Stomach (tissue), 9 donors: Measurements from ENCODE around the gene RAI1. TPM values are rescaled to one million over a fixed set of nuclear protein-coding genes. Genes with fewer than 3 reads are reported as not detected.

Source experiments
- DNase-seq, 2 donors: peaks; one replicate each; pipeline versions ENCODE4 v3.0.0 to v3.0.0-alpha.2; 2013 to 2019
- H3K27ac ChIP-seq, 5 donors: fragments of 200-600 bp in 4 of 5; sonication (generic) in 4 of 5; one replicate each; pipeline ENCODE4 v1.5.1; 2013 to 2019; ENCODE audit warnings: mild to moderate bottlenecking in 1 of 5, moderate library complexity in 1 of 5
- H3K27me3 ChIP-seq, 3 donors: fragments of 200-600 bp; sonication (generic); one replicate each; pipeline ENCODE4 v1.5.1; 2017 to 2019; ENCODE audit warnings: mixed run types in 1 of 3
- H3K36me3 ChIP-seq, 4 donors: fragments of 200-600 bp; sonication (generic); 1 replicate in 3 of 4; 2 replicates in 1 of 4; pipeline ENCODE4 v1.5.1; 2016 to 2019
- H3K4me1 ChIP-seq, 4 donors: fragments of 200-600 bp; sonication (generic); one replicate each; pipeline ENCODE4 v1.5.1; 2016 to 2019
- H3K4me3 ChIP-seq, 4 donors: fragments of 200-600 bp; sonication (generic) in 3 of 4; one replicate each; pipeline ENCODE4 v1.5.1; 2016 to 2019; ENCODE audit warnings: mild to moderate bottlenecking in 1 of 4
- H3K9me3 ChIP-seq, 4 donors: fragments of 200-600 bp; sonication (generic); one replicate each; pipeline ENCODE4 v1.5.1; 2016 to 2019
- EP300 ChIP-seq: sonication (generic); formaldehyde crosslinking; IDR thresholded peaks from one replicate; pipeline ENCODE4 v1.6.1; 2017; ENCODE audit warnings: antibody characterized with exemption
- POLR2A ChIP-seq, 4 donors: fragments of 450-650 bp; IDR thresholded peaks; one replicate each; pipeline ENCODE4 v1.6.1; 2016; ENCODE audit warnings: antibody characterized with exemption in 4 of 4, control low read depth in 2 of 4, mild to moderate bottlenecking in 1 of 4, moderate library complexity in 1 of 4
- POLR2AphosphoS5 ChIP-seq, 3 donors: sonication (generic); formaldehyde crosslinking; IDR thresholded peaks; one replicate each; pipeline ENCODE4 v1.6.1; 2016; ENCODE audit warnings: antibody characterized with exemption in 3 of 3
- WGBS, 5 donors: extraction: QIAGEN DNeasy Blood & Tissue Kit in 3 of 5; methylation state at CpG; one replicate each; pipeline versions ENCODE4 v1.1.5 to v1.1.7; 2013 to 2018; 5-methylcytosine and 5-hydroxymethylcytosine counted together
- intact Hi-C: fragments of 100-400 bp; cut with DNase I; formaldehyde crosslinking; loops from one replicate; pipeline ENCODE4 v1.15.1; 2023; ENCODE audit warnings: low total_unique reads
- polyA plus RNA-seq, 3 donors: library from polyadenylated mRNA; stranded (reverse); fragments of 200-250 nt; gene quantifications; one replicate each; pipeline ENCODE4 v1.2.3, GENCODE V29; 2013
- total RNA-seq, 5 donors: library from RNA; depleted of rRNA; stranded (reverse); fragments of >200 nt; gene quantifications; one replicate each; pipeline versions ENCODE4 v1.1.0 to v1.2.3, GENCODE V29; 2014 to 2016
- TF ChIP-seq, protein P1 (sequence below), 7 experiments: fragments of 450-650 bp in 4 of 7; fragments of 200-600 bp in 3 of 7; sonication (generic) in 3 of 7; IDR thresholded peaks; one replicate each; pipeline ENCODE4 v1.5.1; 2016 to 2019; ENCODE audit warnings: antibody characterized with exemption in 7 of 7, control low read depth in 2 of 7, mild to moderate bottlenecking in 1 of 7
- donor health status: healthy with polysubstance abuse.
- donor health status: Bipolar disorder and iron deficiency.
- donor health status: healthy.

RAI1 gene
- total and polyA plus RNA-seq, 8 donors, result 4.6 to 94.5 (median 28.3) TPM

DNA sequence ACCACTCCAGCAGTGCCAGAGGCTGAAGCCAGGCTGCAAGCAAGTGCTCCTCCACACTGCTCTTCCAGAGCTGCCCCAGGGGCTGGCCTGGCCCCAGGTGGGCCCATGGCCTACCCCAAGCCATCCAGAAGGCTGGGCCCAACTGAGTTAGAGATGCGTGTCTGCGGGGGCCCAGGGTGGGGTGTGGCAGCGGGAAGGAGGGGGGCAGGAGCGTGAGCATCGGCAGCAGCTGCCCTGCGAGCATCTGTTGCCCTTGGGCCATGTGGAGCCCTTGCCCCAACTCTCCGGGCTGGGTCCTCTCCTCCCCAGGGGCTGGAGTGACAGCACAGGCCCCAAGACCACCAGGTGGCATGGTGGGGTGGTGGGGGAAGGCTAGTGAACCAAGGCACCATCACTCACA lies 162.8 kb downstream of the RAI1 start:
- Histone ChIP-seq H3K27ac (peak overlapping the region in 1 of 5 donors; percentile 29), H3K27me3 (no peaks in the 10 kb centered on the region), H3K36me3 (peaks cover 0 to 25% (median 24%) of the 10 kb centered on the region in 4 donors), H3K9me3 (no peaks in the 10 kb centered on the region), H3K4me3 (no peak overlapping the region), H3K4me1 (peaks cover 20 to 53% (median 43%) of the 10 kb centered on the region in 4 donors)
- TF ChIP-seq POLR2AphosphoS5 (IDR thresholded peaks at IDR 0.05) (no peak), POLR2A (IDR thresholded peaks at IDR 0.05) (no peak), EP300 (no peak)
- TF ChIP-seq, protein P1, sequence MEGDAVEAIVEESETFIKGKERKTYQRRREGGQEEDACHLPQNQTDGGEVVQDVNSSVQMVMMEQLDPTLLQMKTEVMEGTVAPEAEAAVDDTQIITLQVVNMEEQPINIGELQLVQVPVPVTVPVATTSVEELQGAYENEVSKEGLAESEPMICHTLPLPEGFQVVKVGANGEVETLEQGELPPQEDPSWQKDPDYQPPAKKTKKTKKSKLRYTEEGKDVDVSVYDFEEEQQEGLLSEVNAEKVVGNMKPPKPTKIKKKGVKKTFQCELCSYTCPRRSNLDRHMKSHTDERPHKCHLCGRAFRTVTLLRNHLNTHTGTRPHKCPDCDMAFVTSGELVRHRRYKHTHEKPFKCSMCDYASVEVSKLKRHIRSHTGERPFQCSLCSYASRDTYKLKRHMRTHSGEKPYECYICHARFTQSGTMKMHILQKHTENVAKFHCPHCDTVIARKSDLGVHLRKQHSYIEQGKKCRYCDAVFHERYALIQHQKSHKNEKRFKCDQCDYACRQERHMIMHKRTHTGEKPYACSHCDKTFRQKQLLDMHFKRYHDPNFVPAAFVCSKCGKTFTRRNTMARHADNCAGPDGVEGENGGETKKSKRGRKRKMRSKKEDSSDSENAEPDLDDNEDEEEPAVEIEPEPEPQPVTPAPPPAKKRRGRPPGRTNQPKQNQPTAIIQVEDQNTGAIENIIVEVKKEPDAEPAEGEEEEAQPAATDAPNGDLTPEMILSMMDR (IDR thresholded peaks at IDR 0.05), result no peak
- DNase-seq, result no peak
- intact Hi-C loops, result no loop called here
- 83 to 93% (median 89%) methylated on average over 5 to 7 of the region's 7 CpGs; no CpG with 5 or more reads in 1 of the 5 donors for WGBS, 5 donors

DNA sequence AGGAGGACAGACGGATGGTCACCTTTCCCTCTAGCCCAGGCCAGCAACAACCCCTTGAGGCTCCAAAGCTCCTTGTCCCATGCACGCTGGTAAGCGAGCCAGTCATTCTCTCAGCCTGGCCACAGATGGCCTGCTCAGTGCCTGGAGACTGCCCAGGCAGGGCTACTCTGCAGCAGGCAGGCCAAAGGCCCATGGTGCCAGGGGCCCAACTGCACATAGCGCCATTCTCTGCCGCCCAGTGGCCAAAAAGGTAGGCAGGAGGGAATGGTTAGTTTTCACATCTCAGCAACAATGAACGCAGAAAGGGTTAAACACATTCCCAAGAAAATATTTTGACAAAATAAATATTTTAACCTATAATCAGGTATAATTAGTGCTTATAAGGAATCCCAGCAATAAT lies 163.2 kb downstream of the RAI1 start:
- no peak for TF ChIP-seq POLR2A (IDR thresholded peaks at IDR 0.05)
- TF ChIP-seq, protein P1 (IDR thresholded peaks at IDR 0.05), result no peak
- TF ChIP-seq POLR2AphosphoS5 (IDR thresholded peaks at IDR 0.05), result no peak
- TF ChIP-seq EP300, result no peak
- H3K4me1 ChIP-seq, result peaks cover 20 to 53% (median 43%) of the 10 kb centered on the region in 4 donors
- intact Hi-C loops, result no loop called here
- no peak overlapping the region for H3K4me3 ChIP-seq
- no peak overlapping the region for H3K27ac ChIP-seq
- no peaks in the 10 kb centered on the region for H3K27me3 ChIP-seq
- no peaks in the 10 kb centered on the region for H3K9me3 ChIP-seq
- H3K36me3 ChIP-seq, result peaks cover 0 to 25% (median 24%) of the 10 kb centered on the region in 4 donors
- WGBS, 5 donors, result 80 to 97% (median 93%) methylated on average over 3 to 6 of the region's 6 CpGs
- DNase-seq, result no peak

DNA sequence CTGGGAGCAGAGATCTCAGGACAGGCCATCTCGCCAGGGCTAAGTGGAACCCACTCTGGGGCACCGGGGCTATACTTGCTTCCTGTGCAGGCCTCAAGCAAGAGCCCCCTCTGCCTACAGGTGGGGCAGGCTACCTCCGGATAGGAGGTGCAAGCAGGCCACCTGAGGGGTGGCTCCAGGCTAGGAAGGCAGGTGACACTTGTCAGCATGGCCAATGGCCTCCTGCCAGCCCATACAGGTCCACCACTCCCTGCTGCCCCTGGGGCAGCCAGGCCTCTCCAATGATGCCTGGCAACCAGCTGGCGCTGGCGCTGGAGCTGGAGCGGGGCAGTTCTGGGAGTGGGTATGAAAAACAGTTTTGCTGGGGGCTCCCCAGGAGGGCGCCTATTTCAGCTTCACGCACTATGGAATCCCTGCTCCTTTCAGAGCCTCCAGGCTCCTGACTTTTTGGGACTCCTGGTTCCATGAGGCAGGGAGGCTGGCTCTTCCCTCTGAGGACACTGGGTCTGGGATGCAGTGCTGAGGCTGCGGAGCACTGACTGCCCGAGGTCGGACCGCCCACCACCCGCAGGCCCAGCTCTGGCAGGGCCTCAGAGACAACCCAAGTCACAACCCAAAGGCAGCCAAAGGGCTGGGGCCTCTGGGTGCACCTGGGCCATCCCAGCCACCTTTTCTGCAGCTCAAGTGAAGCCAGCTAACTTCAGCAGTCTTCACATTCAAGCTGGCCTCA lies 164.0 kb downstream of the RAI1 start:
- H3K36me3 ChIP-seq, result peaks cover 0 to 25% (median 24%) of the 10 kb centered on the region in 4 donors
- whole genome bisulfite sequencing, 5 donors, result 65 to 84% (median 70%) methylated on average over 8 to 13 of the region's 13 CpGs
- no peak overlapping the region for H3K4me3 ChIP-seq
- TF ChIP-seq, protein P1 (IDR thresholded peaks at IDR 0.05), result no peak
- no peak for TF ChIP-seq POLR2AphosphoS5 (IDR thresholded peaks at IDR 0.05)
- TF ChIP-seq POLR2A (IDR thresholded peaks at IDR 0.05), result no peak
- H3K27me3 ChIP-seq, result no peaks in the 10 kb centered on the region
- H3K27ac ChIP-seq, result peak overlapping the region in 3 of 5 donors; percentile 5 to 21 (median 8)
- H3K4me1 ChIP-seq, result peaks cover 23 to 55% (median 45%) of the 10 kb centered on the region in 4 donors
- no peaks in the 10 kb centered on the region for H3K9me3 ChIP-seq
- intact Hi-C loops, result no loop called here
- DNase-seq, result peak in 1 of 2 donors; percentile 61

DNA sequence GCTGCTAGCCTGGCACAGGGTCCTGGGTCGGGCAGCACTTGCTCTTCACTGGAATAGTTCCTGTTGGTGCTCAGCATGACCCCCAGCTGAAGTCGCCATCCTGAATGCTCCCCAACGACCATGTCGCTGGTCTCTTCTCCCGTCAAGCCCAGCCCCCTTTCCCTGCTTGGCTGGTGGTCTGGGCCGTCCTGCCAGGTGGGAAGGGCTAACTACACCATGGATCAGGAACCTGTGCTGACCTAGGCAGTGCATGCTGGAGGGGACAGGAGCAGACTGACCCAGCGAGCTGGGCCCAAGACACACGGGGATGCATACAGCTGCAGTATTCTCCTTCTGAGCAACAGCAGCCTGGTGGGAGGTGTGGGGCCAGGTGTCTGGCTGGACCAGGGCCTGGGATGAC lies 164.7 kb downstream of the RAI1 start:
- no peak for DNase-seq
- H3K36me3 ChIP-seq, result peaks cover 0 to 32% (median 24%) of the 10 kb centered on the region in 4 donors
- H3K4me3 ChIP-seq, result no peak overlapping the region
- H3K27me3 ChIP-seq, result no peaks in the 10 kb centered on the region
- 85 to 90% (median 86%) methylated on average over 6 to 8 of the region's 8 CpGs for WGBS, 5 donors
- H3K4me1 ChIP-seq, result peaks cover 21 to 55% (median 41%) of the 10 kb centered on the region in 4 donors
- intact Hi-C loops, result no loop called here
- TF ChIP-seq EP300 (no peak), POLR2AphosphoS5 (IDR thresholded peaks at IDR 0.05) (no peak), POLR2A (IDR thresholded peaks at IDR 0.05) (no peak)
- TF ChIP-seq, protein P1 (IDR thresholded peaks at IDR 0.05), result no peak
- no peak overlapping the region for H3K27ac ChIP-seq
- H3K9me3 ChIP-seq, result no peaks in the 10 kb centered on the region
